ENCODE data around the gene GIGYF2. TPM values are rescaled to one million over a fixed set of nuclear protein-coding genes. Genes with fewer than 3 reads are reported as not detected.

GIGYF2 gene
- total RNA-seq, 1 experiment from 2014 or later, result 55.3 TPM

DNA sequence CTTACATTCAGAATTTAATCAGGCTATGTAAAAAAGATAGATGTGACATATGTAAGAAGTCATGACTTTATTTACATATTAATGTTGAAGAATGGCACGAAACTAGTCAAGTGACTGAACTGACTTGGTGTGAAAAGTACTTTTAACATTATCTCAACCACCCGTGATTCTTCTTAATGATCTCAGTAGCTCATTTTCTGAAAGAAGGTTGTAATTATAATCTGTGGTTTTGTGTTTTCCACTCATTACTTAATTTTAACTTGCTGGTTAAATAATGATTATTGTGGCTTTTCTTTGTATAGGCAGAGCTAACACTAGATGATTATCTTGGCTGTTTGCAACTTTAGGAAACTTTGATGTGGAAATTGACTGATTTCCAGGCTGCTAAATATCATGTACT, 60.8 kb downstream of the GIGYF2 start:
- no peaks in the 10 kb centered on the region for H3K79me2 ChIP-seq (ENCODE audit: insufficient read depth, low read length)
- no peaks in the 10 kb centered on the region for H3K4me1 Mint-ChIP-seq
- H3K18ac ChIP-seq (ENCODE audit: insufficient read length, low read depth, low read length), result no peak overlapping the region
- no peak overlapping the region for H2BK12ac ChIP-seq (ENCODE audit: insufficient read length, low read depth, low read length)
- H3K9me3 Mint-ChIP-seq, result no peaks in the 10 kb centered on the region
- H3K14ac ChIP-seq (ENCODE audit: insufficient read depth, low read length), result no peak overlapping the region
- H2BK15ac ChIP-seq (ENCODE audit: low read depth, low read length), result no peak overlapping the region
- peaks cover 1 to 40% (median 37%) of the 10 kb centered on the region in 3 experiments; a peak in 6 of 7 replicates for H3K36me3 Mint-ChIP-seq (ENCODE audit: insufficient read depth in 1 of 3, low read depth in 3 of 3)
- H3K4me2 ChIP-seq (ENCODE audit: insufficient read depth, insufficient read length, low read length), result no peak overlapping the region
- no peak overlapping the region for H2BK120ac ChIP-seq (ENCODE audit: low read depth, low read length, poor library complexity, severe bottlenecking)
- no peaks in the 10 kb centered on the region for H3K23me2 ChIP-seq (ENCODE audit: insufficient read length, low read depth, low read length, poor library complexity, severe bottlenecking)
- H2AFZ ChIP-seq (ENCODE audit: low read length), result no peak overlapping the region
- H2BK5ac ChIP-seq (ENCODE audit: insufficient read length, low read length), result no peak overlapping the region
- no peak overlapping the region for H3K4ac ChIP-seq (ENCODE audit: low read depth, low read length)
- no peak overlapping the region for H3K27ac ChIP-seq (ENCODE audit: insufficient read length, low read depth, low read length)
- H4K8ac ChIP-seq (replicated peaks; ENCODE audit: insufficient read length, low read depth, low read length), result no peak overlapping the region
- H4K20me1 ChIP-seq (ENCODE audit: control insufficient read depth, insufficient read depth, insufficient read length), result no peaks in the 10 kb centered on the region
- H3K56ac ChIP-seq (ENCODE audit: insufficient read length, low read depth, low read length), result no peak overlapping the region
- WGBS (ENCODE audit: extremely low coverage, insufficient read length, low lambda C conversion rate), result no CpG with 5 or more reads among the region's 2 CpGs
- no peak overlapping the region for H3T11ph ChIP-seq (ENCODE audit: low read length)
- H3K79me1 ChIP-seq (ENCODE audit: insufficient read depth, low read depth, low read length, poor library complexity, severe bottlenecking), result no peaks in the 10 kb centered on the region
- H3K27me3 Mint-ChIP-seq (ENCODE audit: low read depth), result no peaks in the 10 kb centered on the region
- H3K4me1 ChIP-seq (ENCODE audit: insufficient read depth, low read length), result no peaks in the 10 kb centered on the region
- H3K4me3 Mint-ChIP-seq, result no peak overlapping the region
- H3K27me3 ChIP-seq (ENCODE audit: insufficient read depth, low read length), result no peaks in the 10 kb centered on the region
- no peak overlapping the region for H3K23ac ChIP-seq (ENCODE audit: insufficient read length, low read depth, low read length)
- TF ChIP-seq, protein P1, sequence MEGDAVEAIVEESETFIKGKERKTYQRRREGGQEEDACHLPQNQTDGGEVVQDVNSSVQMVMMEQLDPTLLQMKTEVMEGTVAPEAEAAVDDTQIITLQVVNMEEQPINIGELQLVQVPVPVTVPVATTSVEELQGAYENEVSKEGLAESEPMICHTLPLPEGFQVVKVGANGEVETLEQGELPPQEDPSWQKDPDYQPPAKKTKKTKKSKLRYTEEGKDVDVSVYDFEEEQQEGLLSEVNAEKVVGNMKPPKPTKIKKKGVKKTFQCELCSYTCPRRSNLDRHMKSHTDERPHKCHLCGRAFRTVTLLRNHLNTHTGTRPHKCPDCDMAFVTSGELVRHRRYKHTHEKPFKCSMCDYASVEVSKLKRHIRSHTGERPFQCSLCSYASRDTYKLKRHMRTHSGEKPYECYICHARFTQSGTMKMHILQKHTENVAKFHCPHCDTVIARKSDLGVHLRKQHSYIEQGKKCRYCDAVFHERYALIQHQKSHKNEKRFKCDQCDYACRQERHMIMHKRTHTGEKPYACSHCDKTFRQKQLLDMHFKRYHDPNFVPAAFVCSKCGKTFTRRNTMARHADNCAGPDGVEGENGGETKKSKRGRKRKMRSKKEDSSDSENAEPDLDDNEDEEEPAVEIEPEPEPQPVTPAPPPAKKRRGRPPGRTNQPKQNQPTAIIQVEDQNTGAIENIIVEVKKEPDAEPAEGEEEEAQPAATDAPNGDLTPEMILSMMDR (conservative IDR thresholded peaks at IDR 0.05), result no peak
- H3K9ac ChIP-seq (ENCODE audit: extremely low read depth, insufficient read length, low read length), result no peak overlapping the region
- H4K5ac ChIP-seq (ENCODE audit: insufficient read length, low read depth, low read length), result no peak overlapping the region
- H3K9me3 ChIP-seq (ENCODE audit: control insufficient read depth, low read depth, low read length), result no peaks in the 10 kb centered on the region
- DNase-seq, result no peak
- H4K91ac ChIP-seq (ENCODE audit: insufficient read length, low read depth, low read length), result no peak overlapping the region
- no peak overlapping the region for H2AK5ac ChIP-seq (ENCODE audit: insufficient read length, low read length)
- H2BK20ac ChIP-seq (ENCODE audit: low read depth, low read length, poor library complexity, severe bottlenecking), result no peak overlapping the region
- no peak overlapping the region for H3K27ac Mint-ChIP-seq

All from H9 (cell line).